Hematopoietic multipotent progenitor cell treated with erythropoietin and hydrocortisone succinate and interleukin-3 and kit ligand, for 15 days (in vitro differentiated cells): ENCODE measurements around the gene DPP10.

Experiments used
- DNase-seq: peaks from one replicate; pipeline ENCODE4 v3.0.0-alpha.2; 2015; ENCODE audit warnings: low spot score

The DPP10 gene

GRCh38 chr2:115277366-115277765, 834.9 kb downstream of the DPP10 start:
- no peak for DNase-seq

- no peak for DNase-seq
Measured at GRCh38 chr2:115285416-115285815, 843.0 kb downstream of the DPP10 start.

GRCh38 chr2:115290478-115290877, 848.0 kb downstream of the DPP10 start:
- no peak for DNase-seq

GRCh38 chr2:115292742-115293141, 850.3 kb downstream of the DPP10 start:
- DNase-seq: no peak

- DNase-seq: no peak
Measured at GRCh38 chr2:115294999-115295398, 852.6 kb downstream of the DPP10 start.

DNA sequence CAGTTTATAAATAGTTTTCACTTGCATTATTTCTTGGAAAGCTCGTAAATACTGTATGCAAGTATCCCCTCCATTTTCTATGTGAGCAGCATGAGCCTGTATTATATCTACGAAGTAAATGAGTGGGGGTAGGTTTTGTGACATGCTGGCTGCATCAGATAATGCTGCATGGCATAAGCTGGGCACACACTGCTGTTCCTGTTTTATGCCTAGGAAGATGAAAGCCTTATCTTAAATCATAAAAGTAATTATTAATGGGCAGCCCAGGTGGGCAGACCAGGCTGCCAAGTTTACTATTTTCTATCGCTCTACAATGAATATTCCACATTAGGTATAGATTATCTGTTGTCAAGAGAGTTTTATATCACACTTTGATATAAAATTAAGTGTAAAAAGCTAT, 854.6 kb downstream of the DPP10 start:
- DNase-seq: no peak

GRCh38 chr2:115299199-115299598, 856.8 kb downstream of the DPP10 start:
- DNase-seq: no peak

- no peak for DNase-seq
Measured at GRCh38 chr2:115305712-115306111, 863.3 kb downstream of the DPP10 start.

- no peak for DNase-seq
Measured at GRCh38 chr2:115314119-115314518, 871.7 kb downstream of the DPP10 start.

DNA sequence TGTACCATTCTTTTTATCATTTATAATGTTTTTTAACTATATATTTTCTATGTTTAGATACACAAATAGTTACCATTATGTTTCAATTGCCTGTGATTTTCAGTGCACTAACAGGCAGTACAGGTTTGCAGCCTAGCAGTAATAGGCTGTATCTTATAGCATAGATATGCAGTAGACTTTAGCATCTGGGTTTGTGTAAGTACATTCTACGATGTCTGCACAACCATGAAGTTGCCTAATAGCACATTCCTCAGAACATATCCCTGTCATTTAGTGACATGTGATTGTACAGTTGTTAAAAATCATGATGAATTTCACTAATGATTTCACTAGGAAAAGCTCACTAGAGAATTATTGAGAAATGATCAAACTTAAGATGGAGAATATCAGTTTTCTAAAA, 884.6 kb downstream of the DPP10 start:
- no peak for DNase-seq

DNA sequence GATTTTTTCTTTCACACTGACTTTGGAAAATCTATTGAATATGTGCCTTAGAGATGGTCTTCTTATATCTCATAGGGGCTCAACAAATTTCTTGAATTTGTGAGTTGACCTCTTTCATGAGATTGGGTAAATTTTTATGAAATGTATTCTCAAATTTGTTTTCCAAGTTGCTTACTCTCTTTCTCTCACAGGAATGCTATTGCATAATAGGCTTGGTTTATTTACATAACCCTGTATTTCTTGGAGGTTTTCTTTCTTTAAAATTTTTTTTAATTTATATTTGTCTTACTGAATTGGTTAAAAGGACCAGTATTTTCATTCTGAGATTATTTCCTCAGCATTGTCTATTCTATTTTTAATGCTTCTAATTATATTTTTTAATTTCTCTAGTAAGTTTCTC, 917.1 kb downstream of the DPP10 start:
- no peak for DNase-seq

GRCh38 chr2:115364093-115364492, 921.7 kb downstream of the DPP10 start:
- no peak for DNase-seq

DNA sequence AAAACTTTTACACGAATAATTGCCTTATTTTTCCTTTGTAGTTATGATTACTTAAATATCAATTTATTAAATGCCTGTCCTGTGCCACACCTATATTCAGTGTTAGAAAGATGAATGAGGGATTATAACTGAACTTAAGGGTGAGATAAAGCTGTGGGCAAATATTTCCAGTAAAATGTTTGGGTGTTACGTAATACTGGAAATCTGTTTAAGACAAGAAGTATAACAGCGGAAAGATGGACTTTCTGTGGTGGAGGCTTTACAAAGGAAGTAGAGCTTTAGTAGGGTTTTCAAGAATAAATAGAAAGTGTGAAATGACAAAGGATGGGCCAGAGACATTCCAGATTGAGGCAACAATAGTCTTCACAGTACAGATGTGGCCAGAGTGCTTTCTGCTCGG, 927.0 kb downstream of the DPP10 start:
- DNase-seq: no peak

DNA sequence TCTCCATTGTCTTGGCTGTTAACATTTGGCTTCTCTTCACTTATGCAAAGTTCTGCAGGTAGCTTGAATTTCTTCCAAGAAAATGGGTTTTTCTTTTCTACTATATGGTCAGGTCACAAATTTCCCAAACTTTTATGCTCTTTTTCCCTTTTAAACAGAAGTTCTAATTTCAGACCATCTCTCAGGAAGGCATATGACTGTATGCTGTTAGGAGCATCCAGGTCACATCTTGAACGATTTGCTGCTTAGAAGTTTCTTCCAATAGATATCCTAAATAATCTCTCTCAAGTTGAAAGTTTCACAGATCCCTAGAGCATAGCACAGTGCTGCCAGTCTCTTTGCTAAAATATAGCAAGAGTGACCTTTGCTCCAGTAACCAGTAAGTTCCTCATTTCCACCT, 932.5 kb downstream of the DPP10 start:
- DNase-seq: no peak

- no peak for DNase-seq
Measured at GRCh38 chr2:115384399-115384798, 942.0 kb downstream of the DPP10 start.

GRCh38 chr2:115386465-115386864, 944.0 kb downstream of the DPP10 start:
- no peak for DNase-seq

- DNase-seq: no peak
Measured at GRCh38 chr2:115389024-115389423, 946.6 kb downstream of the DPP10 start.

DNA sequence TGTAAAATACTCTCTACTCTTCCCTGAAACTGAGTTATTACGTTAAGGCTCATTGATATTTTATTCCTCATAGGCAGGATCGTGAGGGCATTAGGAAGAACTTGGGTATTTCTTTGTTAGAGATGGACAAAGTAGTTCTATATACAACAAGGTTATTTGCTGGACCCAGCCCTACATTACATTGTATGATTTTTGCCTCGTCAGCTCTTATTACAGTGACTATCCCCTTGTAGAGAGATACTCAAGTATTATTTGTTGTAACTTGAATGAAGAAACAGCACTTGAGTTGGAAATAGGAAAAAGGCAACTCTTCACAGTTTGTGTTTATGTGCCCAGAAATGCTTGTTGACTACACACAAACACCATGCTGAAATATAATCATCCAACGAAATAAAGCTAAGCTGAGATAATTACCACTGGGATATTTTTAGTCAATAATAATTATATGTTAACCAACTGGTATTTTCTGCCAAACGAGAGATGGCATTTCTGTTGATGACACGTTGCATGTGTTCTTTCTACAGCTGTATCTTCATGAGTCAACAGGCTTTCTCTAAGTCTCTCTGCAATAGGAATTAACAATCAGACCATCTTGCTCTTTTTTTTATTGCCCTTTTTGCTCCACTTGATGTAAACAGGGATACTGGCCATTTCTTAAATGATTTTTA, 947.6 kb downstream of the DPP10 start:
- no peak for DNase-seq

- DNase-seq: no peak
Measured at GRCh38 chr2:115396579-115396978, 954.1 kb downstream of the DPP10 start.

DNA sequence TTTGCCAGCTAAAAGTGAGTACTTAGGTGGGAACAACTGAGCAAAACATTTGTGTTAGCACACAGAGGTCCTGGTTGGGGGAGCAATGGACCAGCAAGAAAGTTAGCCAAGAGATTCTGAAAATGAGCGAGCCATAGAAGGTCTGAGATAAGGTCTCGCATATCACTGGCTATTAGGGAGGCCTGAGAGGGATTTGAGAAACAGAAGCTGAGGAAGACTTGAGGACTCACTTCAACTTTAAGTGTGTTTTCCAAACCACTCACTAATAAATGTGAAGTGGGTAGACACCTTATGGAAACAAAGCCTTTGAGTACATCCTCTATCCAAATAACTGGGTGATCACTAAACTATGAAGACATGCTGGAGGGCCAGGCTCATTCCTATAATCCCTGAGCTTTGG, 958.5 kb downstream of the DPP10 start:
- DNase-seq: no peak

DNA sequence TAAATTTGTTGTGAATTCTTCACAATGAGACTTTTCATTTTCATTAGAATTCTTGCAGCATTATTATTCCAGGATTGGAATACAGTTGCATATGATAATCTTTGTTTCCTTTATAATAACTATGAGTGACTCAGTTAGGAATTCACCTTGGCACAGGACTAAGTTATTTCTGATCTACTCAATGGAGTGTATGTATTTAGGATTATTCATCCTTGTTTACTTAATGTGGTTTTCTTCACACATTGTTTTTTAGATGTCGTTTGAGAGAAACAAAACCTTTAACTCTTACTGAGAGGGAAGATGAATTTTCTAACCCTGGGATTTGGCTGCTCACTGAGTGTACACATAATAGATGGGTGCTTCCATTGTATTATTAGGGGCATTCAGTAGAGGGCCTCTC, 970.1 kb downstream of the DPP10 start:
- DNase-seq: no peak

DNA sequence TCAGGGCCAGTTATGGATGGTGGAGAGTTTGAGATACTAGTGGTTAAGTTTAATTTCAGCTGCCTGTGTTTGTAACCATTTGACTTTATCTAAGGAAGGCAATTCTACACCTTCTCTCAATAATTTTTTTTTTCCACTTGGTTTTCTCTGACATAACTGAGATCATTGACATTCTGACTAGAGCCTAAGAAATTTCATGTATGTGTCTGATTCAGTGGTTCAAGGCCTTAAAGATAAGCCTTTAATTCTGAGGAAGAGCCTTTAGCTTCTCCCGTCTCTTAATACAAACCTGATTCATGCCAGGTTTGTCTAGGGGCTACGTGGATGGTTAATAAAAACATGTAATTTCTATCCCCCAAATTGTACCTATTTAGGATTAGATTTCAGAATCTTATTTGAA, 971.4 kb downstream of the DPP10 start:
- no peak for DNase-seq

DNA sequence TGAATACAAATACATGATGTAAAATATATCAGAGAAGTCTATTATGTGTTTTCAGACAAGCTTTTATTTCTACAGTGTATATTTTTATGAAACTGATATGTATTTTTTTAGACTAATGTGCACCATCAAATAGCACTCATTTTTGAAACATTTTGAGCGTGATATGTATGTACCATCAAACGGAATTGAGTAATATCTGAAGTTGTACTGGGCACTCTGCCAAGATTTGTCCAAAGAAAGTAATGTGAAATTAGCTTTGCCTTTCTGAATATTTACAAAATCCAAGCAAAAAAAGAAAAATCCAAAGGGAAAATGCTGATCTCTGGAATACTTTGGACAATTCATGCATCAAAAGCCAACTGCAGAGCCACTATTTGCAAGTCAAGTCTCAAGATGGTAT, 972.0 kb downstream of the DPP10 start:
- DNase-seq: no peak

- DNase-seq: no peak
Measured at GRCh38 chr2:115422004-115422634, 979.7 kb downstream of the DPP10 start.
